ENCODE results near the gene MPV17L.
"Not testable (repeated sequence)": the region's sequence is repeated elsewhere in the genome, so short reads cannot be mapped to it uniquely, and the experiment has no call there.

The MPV17L gene

GRCh38 chr16:15427648-15428239 lies 32.2 kb downstream of the MPV17L start:
- H3K4me3 ChIP-seq (replicated peaks; ENCODE audit: low read depth, low read length), result no peak overlapping the region
- TF ChIP-seq CTCF (IDR thresholded peaks at IDR 0.05; ENCODE audit: low read depth, low read length, missing control alignments), result peak; percentile 69
- DNase-seq (ENCODE audit: extremely low read depth, low read depth), result peak; percentile 79

- not testable (repeated sequence) for H3K4me3 ChIP-seq (replicated peaks; ENCODE audit: low read depth, low read length); DNase-seq (ENCODE audit: extremely low read depth, low read depth)
These were observed 35.3 kb downstream of the MPV17L start for GRCh38 chr16:15430884-15431283.

DNA sequence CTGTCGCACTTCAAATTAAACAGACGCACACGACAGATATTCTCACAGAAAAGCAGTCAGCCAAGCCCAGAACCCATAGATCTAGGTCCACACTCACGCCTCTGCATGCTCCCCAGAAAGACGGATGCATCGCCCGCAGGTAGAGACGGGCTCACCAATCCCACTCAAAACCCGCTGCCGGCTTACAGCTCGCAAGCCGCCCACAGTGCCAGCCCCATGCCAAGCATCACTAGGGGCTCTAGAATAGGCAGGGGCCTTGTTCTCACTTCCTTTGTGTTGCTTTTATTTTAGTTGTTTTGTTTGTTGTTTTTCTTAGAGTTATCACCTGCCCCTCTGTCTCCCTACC lies 38.5 kb downstream of the MPV17L start:
- peak overlapping the region; percentile 87 for H3K4me3 ChIP-seq (replicated peaks; ENCODE audit: low read depth, low read length)
- TF ChIP-seq CTCF (IDR thresholded peaks at IDR 0.05; ENCODE audit: low read depth, low read length, missing control alignments), result no peak
- no peak for DNase-seq (ENCODE audit: extremely low read depth, low read depth)

- TF ChIP-seq CTCF (IDR thresholded peaks at IDR 0.05; ENCODE audit: low read depth, low read length, missing control alignments), result no peak
- peak within 1 kb of the TSS; percentile 87 for H3K4me3 ChIP-seq (replicated peaks; ENCODE audit: low read depth, low read length)
- DNase-seq (ENCODE audit: extremely low read depth, low read depth), result no peak
These were observed 39.1 kb downstream of the MPV17L start, which contains the start of gene BMERB1 for GRCh38 chr16:15434425-15435215. Gene BMERB1, plus strand, starts transcription at chr16:15434588. Its CDS starts 66 bp downstream, at chr16:15434654.

GRCh38 chr16:15435216-15435864 lies 39.8 kb downstream of the MPV17L start:
- H3K4me3 ChIP-seq (replicated peaks; ENCODE audit: low read depth, low read length), result peak overlapping the region; percentile 87
- DNase-seq (ENCODE audit: extremely low read depth, low read depth), result no peak
- TF ChIP-seq CTCF (IDR thresholded peaks at IDR 0.05; ENCODE audit: low read depth, low read length, missing control alignments), result no peak

GRCh38 chr16:15439102-15439501 lies 43.5 kb downstream of the MPV17L start:
- TF ChIP-seq CTCF (IDR thresholded peaks at IDR 0.05; ENCODE audit: low read depth, low read length, missing control alignments), result no peak
- no peak overlapping the region for H3K4me3 ChIP-seq (replicated peaks; ENCODE audit: low read depth, low read length)
- no peak for DNase-seq (ENCODE audit: extremely low read depth, low read depth)

DNA sequence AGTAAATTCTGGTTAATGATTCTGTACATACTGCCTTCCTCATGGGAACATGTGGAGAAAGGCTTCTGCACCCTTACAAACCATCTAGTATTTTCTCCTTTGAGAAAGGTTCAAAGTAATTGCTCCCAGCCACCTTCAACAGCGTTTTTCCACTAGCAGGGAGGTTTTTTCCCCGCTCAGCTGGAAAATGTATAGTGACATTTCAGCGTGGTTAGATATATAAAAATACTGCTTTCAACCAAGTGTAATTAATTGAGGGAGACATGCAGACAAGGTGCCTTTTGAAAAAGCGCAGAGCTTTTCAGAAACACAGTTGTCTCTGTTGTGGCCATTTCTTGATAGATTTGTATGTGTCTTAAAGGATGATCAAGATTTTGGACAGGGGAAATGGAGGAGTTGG lies 44.0 kb downstream of the MPV17L start:
- H3K4me3 ChIP-seq (replicated peaks; ENCODE audit: low read depth, low read length), result no peak overlapping the region
- no peak for TF ChIP-seq CTCF (IDR thresholded peaks at IDR 0.05; ENCODE audit: low read depth, low read length, missing control alignments)

More for the DNA sequence above, 44.0 kb downstream of the MPV17L start:
- no peak for DNase-seq (ENCODE audit: extremely low read depth, low read depth)

Measured in HFF-Myc (cell line).